ENCODE measurements around the gene UPK3BL1.
"Not testable (repeated sequence)": the region's sequence is repeated elsewhere in the genome, so short reads cannot be mapped to it uniquely, and the experiment has no call there.

The UPK3BL1 gene

DNA sequence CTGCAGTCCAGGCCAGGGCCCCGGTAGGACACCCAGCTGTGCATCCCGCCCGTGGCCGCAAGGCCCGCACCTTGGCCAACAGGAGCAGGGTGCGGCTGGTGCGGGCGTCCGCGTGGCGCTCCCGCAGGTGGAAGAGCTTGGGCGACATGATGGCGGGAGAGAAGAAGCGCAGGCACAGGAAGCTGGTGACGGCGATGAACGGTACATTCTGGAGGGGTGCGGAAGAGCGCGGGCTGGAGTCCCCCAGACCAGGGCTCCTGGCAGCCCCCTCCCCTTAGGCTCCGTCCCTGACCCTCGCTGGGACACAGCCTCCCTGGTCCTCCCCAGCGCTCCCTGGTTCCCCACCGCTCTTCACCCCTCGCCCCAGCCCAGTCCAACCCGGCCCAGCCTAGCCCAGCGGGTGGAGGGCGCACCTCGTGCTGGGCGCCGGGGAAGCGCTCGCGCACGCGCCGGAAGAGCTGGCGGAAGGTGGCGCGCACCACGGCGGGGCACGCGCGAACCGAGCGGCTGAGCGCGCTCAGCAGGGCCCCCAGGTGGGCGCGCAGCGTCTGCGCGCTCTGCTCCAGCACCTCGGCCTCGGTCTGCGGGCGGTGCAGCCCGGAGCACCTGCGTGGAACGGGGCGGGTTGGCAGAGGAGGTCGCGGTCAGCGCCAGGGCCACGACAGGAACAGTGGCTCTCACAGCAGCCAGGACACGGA lies 48.8 kb downstream of the UPK3BL1 start:
- not testable (repeated sequence) for FAIRE-seq; DNase-seq (ENCODE audit: insufficient read length)

DNA sequence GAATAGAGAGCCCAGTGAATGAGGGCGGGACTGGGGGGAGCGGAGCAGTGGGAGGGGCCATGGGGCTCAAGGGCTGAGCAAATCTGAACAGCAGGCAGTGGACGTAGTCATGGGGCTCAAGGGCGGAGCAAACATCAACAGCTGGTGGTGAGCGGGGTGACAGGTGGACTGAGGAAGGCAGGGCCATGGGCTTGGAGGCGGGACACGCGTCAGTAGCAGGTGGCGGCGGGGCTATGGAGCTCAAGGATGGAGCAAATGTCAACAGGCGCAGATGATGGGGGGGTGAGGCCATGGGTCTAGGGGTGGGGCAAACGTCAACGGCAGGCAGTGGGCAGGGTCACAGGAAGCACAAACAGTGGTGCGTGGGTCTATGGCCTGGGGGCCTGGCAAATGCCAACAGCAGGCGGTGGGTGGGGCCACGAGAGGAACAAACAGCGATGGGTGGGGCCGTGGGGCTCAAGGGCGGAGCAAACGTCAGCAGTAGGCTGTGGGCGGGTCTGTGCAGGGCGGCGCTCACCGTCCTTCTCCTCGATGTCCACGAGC lies 50.0 kb downstream of the UPK3BL1 start:
- not testable (repeated sequence) for DNase-seq (ENCODE audit: insufficient read length); FAIRE-seq

DNA sequence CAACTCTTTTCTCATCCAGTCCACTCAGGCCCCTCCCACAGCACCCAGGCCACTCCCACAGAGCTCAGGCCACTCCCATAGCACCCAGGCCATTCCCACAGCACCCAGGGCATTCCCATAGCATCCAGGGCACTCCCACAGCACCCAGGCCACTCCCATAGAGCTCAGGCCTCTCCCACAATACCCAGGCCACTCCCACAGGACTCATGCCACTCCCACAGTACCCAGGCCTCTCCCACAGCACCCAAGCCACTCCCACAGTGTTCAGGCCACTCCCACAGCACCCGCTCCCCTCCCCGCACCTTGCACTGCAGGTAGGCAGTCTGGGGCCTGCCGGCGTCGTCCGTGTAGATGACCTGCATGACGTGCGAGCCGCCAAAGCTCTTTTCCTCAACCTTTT lies 52.7 kb downstream of the UPK3BL1 start:
- not testable (repeated sequence) for DNase-seq (ENCODE audit: insufficient read length); FAIRE-seq

Measured in GM12892 (cell line).